GM18508 (cell line): ENCODE results near the gene CDH13.

Source experiments
- ATAC-seq: cut with Tn5 transposase; IDR thresholded peaks from one replicate; pipeline ENCODE4 v1.9.1; 2021; ENCODE audit warnings: moderate number of reproducible peaks; ENCODE audit not compliant: insufficient read depth, unreplicated experiment

Gene CDH13

GRCh38 chr16:83561876-83562275 is 935.1 kb downstream of the CDH13 start:
- ATAC-seq, result no peak

GRCh38 chr16:83568345-83568744 is 941.6 kb downstream of the CDH13 start:
- ATAC-seq, result no peak

- ATAC-seq, result no peak
Observed at GRCh38 chr16:83574388-83574787, 947.6 kb downstream of the CDH13 start.

- ATAC-seq, result no peak
Observed at GRCh38 chr16:83577078-83577745, 950.4 kb downstream of the CDH13 start.

- no peak for ATAC-seq
Observed at GRCh38 chr16:83578171-83578570, 951.4 kb downstream of the CDH13 start.

GRCh38 chr16:83579027-83579426 is 952.3 kb downstream of the CDH13 start:
- no peak for ATAC-seq

- no peak for ATAC-seq
Observed at GRCh38 chr16:83579436-83579835, 952.7 kb downstream of the CDH13 start.

- peak; percentile 89 for ATAC-seq
Observed at GRCh38 chr16:83581082-83581481, 954.3 kb downstream of the CDH13 start.

GRCh38 chr16:83581994-83582747 is 955.4 kb downstream of the CDH13 start:
- no peak for ATAC-seq

- no peak for ATAC-seq
Observed at GRCh38 chr16:83586036-83586435, 959.3 kb downstream of the CDH13 start.

- no peak for ATAC-seq
Observed at GRCh38 chr16:83586461-83587200, 959.9 kb downstream of the CDH13 start.

- ATAC-seq, result no peak
Observed at GRCh38 chr16:83587201-83587600, 960.4 kb downstream of the CDH13 start.

- ATAC-seq, result no peak
Observed at GRCh38 chr16:83588070-83588469, 961.3 kb downstream of the CDH13 start.

- no peak for ATAC-seq
Observed at GRCh38 chr16:83589576-83589975, 962.8 kb downstream of the CDH13 start.

GRCh38 chr16:83592778-83593177 is 966.0 kb downstream of the CDH13 start:
- no peak for ATAC-seq

GRCh38 chr16:83599789-83600462 is 973.2 kb downstream of the CDH13 start:
- ATAC-seq, result no peak

- ATAC-seq, result no peak
Observed at GRCh38 chr16:83602761-83603722, 976.3 kb downstream of the CDH13 start.

GRCh38 chr16:83603723-83604570 is 977.2 kb downstream of the CDH13 start:
- ATAC-seq, result no peak
